HG03342 (cell line): ENCODE data around the gene ZDHHC24.
A peak's percentile ranks its signal among the peaks of the same experiment; 100 is the strongest.
"Not testable (repeated sequence)": the region's sequence is repeated elsewhere in the genome, so short reads cannot be mapped to it uniquely, and the experiment has no call there.

Experiments used
- ATAC-seq: cut with Tn5 transposase; IDR thresholded peaks from one replicate; pipeline ENCODE4 v1.9.1; 2021; ENCODE audit warnings: mild to moderate bottlenecking, moderate library complexity; ENCODE audit not compliant: unreplicated experiment

ZDHHC24 gene, protein sequence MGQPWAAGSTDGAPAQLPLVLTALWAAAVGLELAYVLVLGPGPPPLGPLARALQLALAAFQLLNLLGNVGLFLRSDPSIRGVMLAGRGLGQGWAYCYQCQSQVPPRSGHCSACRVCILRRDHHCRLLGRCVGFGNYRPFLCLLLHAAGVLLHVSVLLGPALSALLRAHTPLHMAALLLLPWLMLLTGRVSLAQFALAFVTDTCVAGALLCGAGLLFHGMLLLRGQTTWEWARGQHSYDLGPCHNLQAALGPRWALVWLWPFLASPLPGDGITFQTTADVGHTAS

DNA sequence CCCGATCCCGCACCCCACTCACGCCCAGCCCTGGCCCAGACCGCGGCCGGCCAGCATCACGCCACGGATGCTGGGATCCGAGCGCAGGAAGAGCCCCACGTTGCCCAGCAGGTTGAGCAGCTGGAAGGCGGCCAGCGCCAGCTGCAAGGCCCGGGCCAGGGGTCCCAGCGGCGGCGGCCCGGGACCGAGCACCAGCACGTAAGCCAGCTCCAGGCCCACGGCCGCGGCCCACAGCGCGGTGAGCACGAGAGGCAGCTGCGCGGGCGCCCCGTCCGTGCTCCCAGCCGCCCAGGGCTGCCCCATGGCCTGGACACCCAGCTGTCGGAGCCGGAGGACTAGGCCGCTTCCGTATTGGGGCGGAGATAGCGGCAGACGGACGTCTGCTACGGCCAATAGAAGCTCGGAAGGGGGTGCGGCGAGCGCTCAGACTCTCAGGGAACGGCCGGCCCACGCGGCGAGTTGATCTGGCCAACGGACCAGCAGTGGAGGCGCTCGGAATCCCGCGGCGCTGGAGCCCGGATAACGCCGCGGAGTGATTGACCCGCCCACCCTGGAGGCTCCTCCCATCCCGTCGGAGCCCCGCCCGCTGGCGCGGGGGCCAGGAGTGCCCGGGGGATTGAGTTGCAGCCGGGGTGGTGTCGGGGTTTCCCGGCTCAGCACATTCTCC, at the start of gene ZDHHC24:
TSS of gene ZDHHC24 (minus strand) at position 348 of the 667 bp plus-strand sequence. CDS start at position 303, 45 bp downstream.
- peak; percentile 79 for ATAC-seq

DNA sequence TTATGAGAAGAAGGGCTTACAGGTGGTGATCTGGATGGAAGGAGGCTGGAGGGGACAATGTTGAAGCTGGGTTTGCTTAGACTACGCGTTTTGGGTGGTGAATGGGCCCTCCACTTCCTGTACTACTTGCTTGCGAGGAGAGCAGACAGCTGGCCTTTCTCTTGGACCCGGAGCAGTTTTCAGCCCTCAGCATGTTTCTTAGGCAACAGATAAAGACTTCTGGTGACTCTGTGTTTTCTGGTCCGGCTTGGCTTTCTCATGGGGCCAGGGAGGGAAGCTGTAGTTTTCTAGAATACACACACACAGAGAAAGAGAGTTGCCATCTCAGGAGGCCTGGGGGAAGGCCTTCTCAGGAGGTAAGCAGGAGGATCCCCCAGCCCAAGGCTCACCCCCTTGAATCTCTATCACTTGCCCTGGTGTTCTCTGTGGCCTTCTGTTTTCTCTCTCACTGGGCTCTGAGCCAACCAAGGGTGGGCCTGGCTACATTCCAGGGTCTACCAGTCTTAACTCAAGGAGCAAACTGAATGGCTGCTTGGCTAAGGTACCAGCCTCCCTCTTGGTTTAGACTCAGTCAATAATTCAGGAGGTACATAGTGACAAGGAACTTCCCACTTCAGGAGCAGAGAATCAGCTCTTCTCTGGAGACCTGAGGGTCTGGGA, 49.5 kb upstream of the ZDHHC24 start:
- no peak for ATAC-seq

DNA sequence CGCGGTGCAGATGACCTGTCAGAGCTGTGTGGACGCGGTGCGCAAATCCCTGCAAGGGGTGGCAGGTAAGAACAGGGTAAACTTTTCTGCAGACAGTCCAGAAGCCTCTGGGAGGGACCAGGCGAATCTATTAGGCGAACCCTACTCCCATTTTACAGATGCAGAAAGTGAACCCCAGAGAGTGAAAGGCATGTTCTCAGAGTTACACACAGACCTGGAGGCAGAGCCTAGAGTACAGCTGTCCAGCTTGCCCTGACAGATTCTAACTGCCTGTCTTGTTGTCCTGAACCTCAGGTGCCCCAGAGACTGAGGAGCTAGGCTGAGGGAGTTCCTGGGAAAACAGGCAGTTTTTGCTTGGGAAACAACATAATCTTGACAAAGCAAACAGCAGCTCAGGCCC, 47.8 kb upstream of the ZDHHC24 start:
- no peak for ATAC-seq

DNA sequence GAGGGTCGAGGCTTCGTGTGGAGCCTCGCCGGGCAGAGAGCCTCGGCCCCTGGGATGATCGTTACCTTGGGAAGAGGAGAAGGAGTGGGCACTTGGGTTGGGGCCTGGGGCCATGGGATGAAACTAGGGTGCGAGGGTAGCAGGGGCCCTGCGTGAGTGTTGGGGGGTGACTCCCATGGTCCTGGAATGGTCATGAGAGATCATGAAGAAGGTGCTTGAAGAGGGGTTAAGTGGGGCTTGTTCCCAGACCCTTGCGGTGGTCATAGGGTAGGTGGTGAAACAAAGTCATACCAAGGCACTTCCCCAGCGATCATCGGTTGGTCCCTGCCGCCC, 47.4 kb upstream of the ZDHHC24 start:
- no peak for ATAC-seq

DNA sequence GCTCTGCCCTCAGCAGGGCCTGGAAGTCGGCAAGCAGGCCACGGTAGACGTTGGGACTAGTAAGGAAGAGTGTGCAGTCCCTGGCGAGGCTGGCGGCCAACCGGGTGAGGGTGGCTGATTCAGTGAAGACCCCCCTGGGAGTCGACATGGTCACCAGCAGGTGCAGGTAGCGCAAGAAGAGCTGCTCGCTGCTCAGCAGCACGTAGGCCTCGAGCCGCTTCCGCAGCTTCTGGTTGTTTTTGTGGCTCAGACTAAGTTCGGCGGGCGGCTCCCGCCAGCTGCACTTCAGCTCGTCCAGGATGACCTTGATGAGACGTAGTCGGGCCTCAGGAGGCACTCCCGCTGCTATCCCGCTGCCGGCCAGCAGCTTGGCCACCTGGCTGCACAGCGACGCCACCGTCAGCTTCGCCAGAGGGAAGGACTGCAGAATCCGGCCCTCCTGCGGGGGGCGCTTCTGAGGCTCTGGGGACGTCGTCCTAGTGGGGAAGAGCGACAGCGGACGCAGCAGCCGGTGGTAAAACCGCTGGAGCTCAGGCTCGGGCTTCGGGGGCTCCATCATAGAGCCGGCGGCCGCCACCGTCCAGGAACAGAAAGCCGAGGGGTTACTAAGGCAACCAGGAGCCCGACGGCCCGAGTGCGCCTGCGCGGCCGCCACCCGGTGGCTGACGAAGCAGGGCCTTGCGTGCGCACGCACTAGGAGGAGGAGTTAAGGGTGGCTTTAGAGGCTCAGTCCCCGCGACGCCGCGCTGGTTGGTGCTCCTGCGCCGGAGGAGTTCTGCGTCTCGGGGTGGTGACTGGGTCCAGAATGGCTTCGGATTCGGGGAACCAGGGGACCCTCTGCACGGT, 46.8 kb upstream of the ZDHHC24 start, which contains the start of the genes CCDC87 and CCS:
TSS of gene CCDC87 (minus strand) at position 607 of the 846 bp plus-strand sequence. CDS start at position 559, 48 bp downstream.
TSS of gene CCS (plus strand) at position 729 of the 846 bp plus-strand sequence. CDS start at position 806, 77 bp downstream.
- peak; percentile 92 for ATAC-seq

DNA sequence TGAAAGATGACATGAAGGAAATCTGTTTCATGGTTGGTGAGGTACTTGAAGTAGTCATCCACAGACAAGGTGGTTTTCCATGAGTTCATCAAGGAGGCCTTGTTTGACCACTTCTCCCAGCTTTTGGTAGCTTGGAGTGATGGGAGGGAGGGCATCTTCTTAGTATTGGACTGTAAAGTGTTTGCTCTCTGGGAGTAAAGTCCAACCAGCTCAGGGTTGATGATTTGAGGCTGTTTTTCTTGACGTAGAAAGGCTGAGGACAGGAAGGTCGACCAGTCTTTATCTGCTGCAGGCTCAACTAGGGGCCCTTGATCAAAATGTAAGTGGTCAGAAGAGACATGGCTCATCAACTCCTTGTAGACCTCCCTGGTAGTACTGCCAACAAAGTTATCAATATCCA, 45.3 kb upstream of the ZDHHC24 start:
- no peak for ATAC-seq

DNA sequence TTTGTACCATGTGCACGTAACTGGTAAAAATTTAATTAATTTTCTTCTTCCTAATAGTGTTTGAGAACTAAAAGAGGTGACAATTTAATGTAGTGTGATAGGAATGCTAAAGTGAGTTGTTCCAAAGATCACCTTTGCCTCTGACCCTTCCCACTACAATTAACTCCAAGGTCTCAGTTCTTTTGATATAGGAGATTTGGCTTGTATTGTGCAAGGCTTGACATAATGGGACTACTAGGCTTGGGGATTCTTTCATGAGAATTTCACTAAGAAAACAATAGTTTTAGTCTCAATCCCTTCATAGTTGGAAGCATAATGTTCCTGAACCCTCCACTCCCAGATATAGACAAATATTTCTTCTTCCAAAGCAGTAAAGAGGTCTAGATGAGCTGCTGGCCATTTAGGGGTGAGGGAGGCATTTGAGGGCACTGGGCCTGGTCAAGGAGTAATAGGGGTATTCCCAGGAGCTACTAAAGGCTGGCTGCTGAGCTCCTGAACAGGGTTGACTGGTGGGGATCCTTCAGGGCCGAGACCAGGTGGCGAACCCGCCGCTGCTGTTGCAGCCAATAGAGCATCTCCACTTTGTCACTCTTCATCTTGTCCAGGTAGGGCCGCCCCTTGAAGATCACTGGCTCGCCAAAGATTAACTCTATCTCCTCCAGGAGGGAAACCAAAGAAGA, 44.3 kb upstream of the ZDHHC24 start:
- no peak for ATAC-seq

DNA sequence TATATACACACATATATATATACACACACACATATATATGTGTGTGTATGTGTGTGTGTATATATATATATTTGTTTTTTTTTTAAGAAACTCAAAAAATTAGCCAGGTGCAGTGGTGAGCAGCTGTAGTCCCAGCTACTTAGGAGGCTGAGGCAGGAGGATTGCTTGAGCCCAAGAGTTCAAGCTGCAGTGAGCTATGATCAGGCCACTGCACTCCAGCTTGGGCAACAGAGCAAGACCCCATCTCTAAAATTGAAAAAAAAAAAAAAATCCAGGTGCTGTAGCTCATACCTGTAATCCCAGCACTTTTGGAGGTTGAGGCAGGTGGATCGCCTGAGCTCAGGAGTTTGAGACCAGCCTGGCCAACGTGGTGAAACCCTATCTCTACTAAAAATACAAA, 43.5 kb upstream of the ZDHHC24 start:
- ATAC-seq: not testable (repeated sequence)

DNA sequence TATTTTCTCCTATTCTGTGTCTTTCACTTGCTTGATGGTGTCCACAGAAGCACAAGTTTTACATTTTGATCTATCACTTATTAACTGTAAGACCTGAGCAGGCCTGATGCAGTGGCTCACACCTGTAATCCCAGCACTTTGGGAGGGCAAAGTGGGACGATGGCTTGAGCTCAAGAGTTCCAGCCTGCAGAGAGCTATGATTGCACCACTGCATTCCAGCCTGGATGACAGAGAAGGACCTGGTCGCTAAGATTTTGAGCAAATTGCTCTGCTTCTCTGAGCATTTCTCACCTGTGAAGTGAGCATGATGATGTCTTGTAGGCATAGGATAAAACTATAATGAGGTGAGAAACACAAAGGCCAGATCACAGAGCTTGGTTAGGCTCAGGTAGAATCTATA, 40.3 kb upstream of the ZDHHC24 start:
- no peak for ATAC-seq

DNA sequence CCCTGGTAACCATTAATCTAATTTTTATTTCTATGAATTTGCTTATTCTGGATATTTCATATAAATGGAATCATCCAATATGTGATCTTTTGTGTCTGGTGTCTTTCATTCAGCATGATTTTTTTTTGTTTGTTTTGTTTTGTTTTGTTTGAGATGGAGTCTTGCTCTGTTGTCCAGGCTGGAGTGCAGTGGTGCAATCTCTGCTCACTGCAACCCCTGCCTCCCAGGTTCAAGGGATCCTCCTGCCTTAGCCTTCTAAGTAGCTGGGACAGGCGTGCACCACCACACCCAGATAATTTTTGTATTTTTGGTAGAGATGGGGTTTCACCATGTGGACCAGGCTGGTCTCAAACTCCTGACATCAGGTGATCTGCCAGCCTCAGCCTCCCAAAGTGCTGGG, 39.6 kb upstream of the ZDHHC24 start:
- ATAC-seq: not testable (repeated sequence)

DNA sequence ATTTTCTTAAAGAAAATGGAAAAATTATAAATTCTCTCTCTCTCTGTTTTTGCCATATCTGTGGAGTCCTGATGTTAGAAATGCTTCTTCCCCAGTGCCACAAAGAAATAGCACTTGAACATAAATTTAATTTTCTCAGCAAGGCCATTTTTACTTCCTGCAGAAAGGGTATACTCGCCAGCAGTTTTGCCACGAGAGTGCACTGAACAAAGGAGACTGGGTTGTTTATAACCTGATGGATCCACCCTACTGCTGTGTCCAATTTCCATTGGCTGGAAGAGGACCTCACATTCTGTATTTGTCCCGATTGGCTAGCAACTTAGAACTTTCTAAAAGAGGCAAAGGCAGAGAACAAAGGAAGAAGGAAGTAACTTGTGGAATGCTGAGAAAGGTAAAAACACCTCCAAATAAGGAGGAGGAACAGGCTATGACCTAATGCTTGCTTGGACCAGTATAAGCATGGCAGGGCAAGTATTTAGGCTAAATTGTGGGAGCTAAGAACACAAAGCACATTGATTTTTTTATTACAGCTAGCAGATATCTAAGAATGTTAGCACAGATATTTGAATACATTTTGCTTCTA, 36.8 kb upstream of the ZDHHC24 start:
- ATAC-seq: not testable (repeated sequence)

DNA sequence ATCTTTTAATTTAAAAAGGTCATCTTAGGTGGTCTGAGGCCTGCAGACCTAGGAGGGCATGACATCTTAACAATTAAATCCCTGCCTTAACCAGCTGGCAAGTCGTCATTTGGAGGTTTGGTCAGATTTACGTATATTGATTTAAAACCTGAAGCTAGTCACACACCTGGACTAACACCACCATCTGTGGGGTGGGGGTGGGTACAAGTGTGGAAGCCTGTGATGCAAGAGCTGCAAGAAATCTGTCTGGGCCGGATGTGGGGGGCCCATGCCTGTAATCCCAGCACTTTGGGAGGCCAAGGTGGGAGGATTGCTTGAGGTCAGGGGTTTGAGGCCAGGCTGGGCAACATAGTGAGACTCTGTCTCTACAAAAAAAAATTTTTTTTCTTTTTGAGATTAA, 35.4 kb upstream of the ZDHHC24 start:
- no peak for ATAC-seq

DNA sequence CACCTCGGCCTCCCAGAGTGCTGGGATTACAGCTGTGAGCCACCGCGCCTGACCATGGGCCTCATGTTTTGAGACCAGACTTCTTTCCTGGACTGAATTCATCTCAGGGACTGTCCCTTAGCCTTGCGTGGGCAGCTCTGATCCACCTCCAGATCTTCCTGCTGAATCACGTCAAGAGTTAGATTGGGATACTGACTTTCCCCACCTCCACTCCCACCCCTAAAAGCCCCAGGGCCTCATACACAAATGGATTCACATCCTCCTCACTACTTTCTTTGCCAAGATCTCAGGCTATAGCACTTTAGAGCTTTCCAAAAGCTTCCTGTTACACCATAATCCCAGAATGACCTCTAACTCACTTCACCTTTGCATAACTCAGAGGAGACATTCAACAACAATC, 35.0 kb upstream of the ZDHHC24 start:
- no peak for ATAC-seq

DNA sequence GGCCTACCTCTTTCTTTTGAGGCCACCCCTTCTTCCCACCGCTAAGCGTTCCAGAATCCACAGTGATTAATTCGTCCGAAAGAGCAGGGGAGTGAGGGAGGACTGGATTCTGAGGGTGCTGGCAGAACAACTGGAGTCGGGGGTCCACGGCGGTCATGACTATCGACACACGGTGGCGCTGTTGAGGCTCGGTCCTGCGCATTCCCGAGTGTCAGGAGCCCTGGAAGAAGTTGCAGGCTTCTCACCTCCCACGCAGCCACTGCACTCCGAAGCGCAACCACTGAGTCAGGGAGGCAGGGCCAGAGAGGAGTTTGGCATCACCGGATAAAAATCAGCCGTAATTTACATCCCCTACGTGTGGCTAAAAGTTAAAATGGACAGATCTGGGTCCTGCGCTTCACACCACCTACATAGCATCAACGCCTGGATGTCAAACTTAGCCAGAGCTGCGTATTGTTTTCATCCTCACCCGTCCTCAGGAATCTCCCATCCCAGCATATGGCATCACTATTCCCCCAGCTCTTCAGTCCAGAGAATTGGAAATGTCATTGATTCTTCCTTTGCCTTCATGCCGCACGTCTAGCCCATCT, 33.3 kb upstream of the ZDHHC24 start:
- no peak for ATAC-seq

DNA sequence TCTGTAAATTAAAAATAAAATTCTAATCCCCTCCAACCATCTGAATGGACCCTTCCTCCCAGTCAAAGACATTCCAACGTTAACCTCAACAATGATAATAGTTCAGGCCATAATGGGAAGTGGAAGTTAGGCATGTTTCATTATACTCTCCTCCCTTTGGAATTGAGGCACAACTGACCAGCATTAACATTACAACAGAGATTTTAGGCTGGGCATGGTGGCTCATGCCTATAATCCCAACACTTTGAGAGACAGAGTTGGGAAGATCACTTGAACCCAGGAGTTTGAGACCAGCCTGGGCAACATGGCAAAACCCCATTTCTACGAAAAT, 25.0 kb upstream of the ZDHHC24 start:
- ATAC-seq: no peak

DNA sequence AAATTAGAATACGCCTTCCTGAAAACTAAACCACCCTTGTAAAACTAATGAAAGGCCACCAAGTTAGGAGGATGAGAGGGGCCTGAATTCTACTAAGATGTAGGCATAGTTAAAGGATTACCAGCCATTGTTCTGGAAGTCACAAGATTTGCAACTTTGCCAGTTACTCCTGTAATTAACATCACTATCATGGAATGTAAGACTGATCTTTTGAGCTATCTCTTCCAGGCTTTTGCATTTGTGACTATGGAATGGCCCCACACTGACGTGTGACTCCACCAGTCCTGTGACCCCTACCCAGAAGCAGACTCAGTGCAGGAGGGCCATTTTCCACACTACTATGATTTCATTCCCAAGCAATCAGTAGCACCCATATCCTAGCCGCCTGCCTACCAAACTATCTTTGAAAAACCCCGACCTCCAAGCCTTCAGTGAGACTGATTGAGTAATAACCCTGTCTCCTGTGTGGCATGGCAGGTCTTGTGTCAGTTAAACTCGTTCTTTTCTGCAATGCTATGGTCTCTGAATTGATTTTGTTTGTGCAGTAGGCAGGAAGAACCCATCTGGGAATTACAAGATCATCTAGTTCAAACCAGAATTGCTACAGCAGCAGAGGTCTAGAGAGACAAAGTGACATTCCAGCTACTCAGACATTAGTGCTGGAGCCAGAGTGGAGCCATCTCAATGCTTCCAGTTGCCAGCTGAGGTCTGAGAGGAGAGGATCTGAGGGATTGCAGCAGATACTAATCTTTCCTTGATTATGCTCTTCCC, 24.4 kb upstream of the ZDHHC24 start:
- no peak for ATAC-seq

DNA sequence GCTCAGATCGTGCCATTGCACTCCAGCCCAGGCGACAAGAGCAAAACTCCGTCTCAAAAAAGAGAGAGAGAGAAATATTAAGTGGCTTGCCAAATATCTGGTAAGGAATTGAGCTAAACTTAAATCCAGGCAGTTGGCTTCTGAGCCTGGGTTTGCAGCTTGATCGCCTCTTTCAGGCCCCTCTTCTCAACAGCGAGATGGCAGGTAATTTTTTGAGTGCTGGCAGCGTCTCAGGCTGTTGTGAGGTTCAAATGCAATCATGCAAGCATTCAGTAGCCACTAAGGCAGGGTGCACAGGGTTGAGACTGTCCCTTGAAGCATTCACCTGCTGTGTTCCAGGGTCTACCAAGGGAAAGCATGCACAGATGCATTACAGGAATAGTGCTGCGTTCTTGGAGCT, 23.2 kb upstream of the ZDHHC24 start:
- ATAC-seq: no peak

DNA sequence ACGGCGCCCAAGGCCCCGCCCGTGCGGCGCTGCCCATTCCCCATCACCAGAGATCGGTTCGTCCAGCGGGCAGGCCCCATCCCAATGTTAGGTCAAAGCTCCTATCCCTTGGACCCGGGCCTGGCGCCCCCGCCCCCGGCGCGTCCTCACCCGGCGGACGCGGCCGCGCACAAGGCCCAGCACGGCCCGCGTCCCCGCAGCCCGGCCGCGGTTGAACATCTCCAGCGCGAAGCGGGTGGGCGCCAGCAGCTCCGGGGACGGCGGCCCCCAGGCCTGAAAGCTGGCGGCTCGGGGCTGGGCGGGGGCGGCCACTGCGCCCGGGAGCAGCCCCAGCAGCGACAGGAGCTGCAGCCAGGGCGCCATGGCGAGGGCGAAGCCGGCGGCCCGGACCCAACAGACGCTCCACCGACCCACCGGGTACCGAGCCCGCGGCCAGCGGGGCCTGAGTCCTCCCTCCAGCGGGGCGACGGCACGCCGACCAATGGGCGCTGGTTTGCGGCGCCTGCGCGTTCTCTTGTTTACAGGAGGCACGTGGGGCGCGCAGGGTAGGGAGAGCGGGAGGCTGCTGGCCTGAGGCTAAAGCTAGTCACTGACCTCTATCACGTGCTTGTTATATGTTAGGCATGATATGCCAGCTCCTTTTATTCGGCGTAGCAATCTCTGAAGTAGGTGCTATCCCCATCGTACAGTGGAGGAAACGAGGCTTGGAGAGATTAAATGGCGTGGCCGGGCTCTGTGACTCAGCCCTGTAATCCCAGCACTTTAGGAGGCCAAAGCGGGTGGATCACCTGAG, 22.5 kb upstream of the ZDHHC24 start, which contains the start of gene CTSF:
TSS of gene CTSF (minus strand) at position 483 of the 793 bp plus-strand sequence. CDS start at position 363, 120 bp downstream.
- ATAC-seq: no peak
